ENCODE data around the gene BCAS1. TPM values are rescaled to one million over a fixed set of nuclear protein-coding genes. Genes with fewer than 3 reads are reported as not detected.

BCAS1 gene
- total RNA-seq, 4 donors from 2014 or later: 0.97 to 9.3 (median 4.4) TPM

DNA sequence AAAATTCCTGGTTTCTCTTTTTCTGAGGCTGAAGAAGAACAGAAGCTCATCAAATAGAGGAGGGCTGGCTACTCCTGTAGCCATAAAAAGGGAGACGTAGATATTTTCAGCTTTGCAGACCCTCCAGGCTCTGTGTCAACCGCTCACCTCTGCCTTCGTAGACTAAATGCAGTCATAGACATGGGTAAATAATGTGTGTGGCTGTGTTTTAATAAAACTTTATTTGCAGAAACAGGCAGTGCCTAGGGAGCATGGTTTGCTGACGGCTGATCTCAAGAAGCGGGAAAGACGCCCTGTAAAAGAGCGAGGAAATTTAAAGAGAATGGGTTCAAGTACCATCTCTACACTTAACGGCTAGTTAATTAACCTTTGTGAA, 171.8 kb downstream of the BCAS1 start:
- intact Hi-C loops (cut with DNase I): no loop called here
- H3K27me3 ChIP-seq: no peaks in the 10 kb centered on the region
- TF ChIP-seq, protein P1, sequence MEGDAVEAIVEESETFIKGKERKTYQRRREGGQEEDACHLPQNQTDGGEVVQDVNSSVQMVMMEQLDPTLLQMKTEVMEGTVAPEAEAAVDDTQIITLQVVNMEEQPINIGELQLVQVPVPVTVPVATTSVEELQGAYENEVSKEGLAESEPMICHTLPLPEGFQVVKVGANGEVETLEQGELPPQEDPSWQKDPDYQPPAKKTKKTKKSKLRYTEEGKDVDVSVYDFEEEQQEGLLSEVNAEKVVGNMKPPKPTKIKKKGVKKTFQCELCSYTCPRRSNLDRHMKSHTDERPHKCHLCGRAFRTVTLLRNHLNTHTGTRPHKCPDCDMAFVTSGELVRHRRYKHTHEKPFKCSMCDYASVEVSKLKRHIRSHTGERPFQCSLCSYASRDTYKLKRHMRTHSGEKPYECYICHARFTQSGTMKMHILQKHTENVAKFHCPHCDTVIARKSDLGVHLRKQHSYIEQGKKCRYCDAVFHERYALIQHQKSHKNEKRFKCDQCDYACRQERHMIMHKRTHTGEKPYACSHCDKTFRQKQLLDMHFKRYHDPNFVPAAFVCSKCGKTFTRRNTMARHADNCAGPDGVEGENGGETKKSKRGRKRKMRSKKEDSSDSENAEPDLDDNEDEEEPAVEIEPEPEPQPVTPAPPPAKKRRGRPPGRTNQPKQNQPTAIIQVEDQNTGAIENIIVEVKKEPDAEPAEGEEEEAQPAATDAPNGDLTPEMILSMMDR (IDR thresholded peaks at IDR 0.05): no peak
- TF ChIP-seq POLR2A (IDR thresholded peaks at IDR 0.05): no peak
- H3K4me1 ChIP-seq: peaks cover 23 to 51% (median 32%) of the 10 kb centered on the region in 3 donors
- 93 to 96% methylated on average over 8 of the region's 8 CpGs for WGBS, 2 donors
- H3K9me3 ChIP-seq: no peaks in the 10 kb centered on the region
- no peaks in the 10 kb centered on the region for H3K36me3 ChIP-seq
- peak overlapping the region in 3 of 4 donors; percentile 1 to 77 (median 74) for H3K27ac ChIP-seq
- no peak for DNase-seq
- no peak overlapping the region for H3K4me3 ChIP-seq

DNA sequence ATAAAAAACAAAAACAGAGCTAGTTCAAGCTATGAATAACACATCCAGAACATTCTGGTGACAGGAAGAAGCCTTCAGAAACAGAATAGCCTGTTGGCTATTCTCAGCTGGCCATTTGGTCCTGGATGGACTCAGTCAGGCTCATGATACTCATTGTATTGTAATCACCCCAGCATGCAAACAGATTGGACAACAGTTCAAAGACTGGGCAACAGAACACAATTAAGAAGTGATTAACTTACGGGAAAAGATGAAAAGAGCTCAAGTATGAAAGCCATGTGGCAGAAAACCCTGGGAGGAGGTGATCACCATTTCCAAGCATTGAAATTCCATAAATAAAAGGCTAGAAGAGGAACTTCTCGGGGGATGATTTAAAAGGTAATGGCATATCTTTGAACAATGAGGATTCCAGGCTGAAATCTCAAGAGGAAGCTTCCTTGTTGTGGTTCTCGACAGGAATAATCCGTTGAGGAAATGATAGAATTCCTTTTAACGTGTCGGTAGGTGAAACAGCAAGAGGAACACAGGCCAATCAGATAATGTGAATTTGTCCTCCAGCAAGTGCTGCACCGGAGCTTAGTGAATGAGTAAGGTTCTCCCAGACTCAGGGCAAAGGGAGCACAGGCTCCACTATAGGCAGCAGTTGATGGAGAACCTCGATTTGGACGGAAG, 172.4 kb downstream of the BCAS1 start:
- Histone ChIP-seq H3K36me3 (no peaks in the 10 kb centered on the region), H3K4me3 (no peak overlapping the region), H3K27me3 (no peaks in the 10 kb centered on the region), H3K9me3 (no peaks in the 10 kb centered on the region), H3K27ac (peak overlapping the region in 3 of 4 donors; percentile 1 to 77 (median 30)), H3K4me1 (peaks cover 23 to 48% (median 32%) of the 10 kb centered on the region in 3 donors)
- no peak for DNase-seq
- 75 to 76% methylated on average over 9 of the region's 9 CpGs for WGBS, 2 donors
- intact Hi-C loops (cut with DNase I): no loop called here
- TF ChIP-seq, protein P1 (IDR thresholded peaks at IDR 0.05): no peak
- TF ChIP-seq POLR2A (IDR thresholded peaks at IDR 0.05): no peak

DNA sequence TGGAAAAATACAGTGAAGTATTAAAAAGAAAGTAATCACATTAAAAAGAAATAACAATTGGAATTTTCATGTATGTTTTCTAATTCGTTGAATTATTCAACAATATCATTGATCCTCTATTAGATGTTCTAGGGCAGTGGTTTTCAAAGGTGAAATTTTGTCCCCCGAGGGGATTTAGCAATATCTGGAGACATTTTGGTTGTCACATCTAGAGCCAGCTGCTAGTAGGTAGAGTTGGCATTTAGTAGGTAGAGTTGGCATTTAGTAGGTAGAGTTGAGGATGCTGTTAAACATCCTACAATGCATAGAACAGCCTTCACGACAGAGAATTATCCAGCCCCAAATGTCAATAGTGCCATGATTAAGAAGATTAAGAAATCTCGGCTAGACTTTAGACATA, 173.7 kb downstream of the BCAS1 start:
- Histone ChIP-seq H3K27me3 (no peaks in the 10 kb centered on the region), H3K27ac (no peak overlapping the region), H3K9me3 (no peaks in the 10 kb centered on the region), H3K4me1 (peaks cover 18 to 42% (median 30%) of the 10 kb centered on the region in 3 donors), H3K4me3 (no peak overlapping the region), H3K36me3 (no peaks in the 10 kb centered on the region)
- TF ChIP-seq, protein P1 (IDR thresholded peaks at IDR 0.05): no peak
- no peak for TF ChIP-seq POLR2A (IDR thresholded peaks at IDR 0.05)
- intact Hi-C loops (cut with DNase I): no loop called here
- no peak for DNase-seq
- 86% methylated on average over 4 of the region's 4 CpGs for WGBS, 2 donors

DNA sequence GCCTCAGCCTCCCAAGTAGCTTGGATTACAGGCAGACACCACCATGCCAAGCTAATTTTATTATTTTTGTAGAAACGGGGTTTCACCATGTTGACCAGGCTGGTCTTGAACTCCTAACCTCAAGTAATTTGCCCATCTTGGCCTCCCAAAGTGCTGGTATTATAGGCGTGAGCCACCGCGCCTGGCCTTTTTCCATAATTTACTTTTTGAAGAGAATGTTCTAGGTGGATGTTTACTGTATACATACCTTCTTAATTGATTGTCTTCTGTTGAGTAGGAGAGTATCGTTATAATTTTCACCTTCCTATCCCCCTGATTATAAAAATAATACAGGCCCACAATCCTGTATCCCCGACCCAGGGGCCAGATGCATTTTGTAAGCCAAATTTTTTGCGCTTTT, 174.4 kb downstream of the BCAS1 start:
- Histone ChIP-seq H3K9me3 (no peaks in the 10 kb centered on the region), H3K4me1 (peaks cover 15 to 37% (median 24%) of the 10 kb centered on the region in 3 donors), H3K36me3 (no peaks in the 10 kb centered on the region), H3K4me3 (no peak overlapping the region), H3K27ac (no peak overlapping the region), H3K27me3 (no peaks in the 10 kb centered on the region)
- TF ChIP-seq, protein P1 (IDR thresholded peaks at IDR 0.05): no peak
- TF ChIP-seq POLR2A (IDR thresholded peaks at IDR 0.05): no peak
- intact Hi-C loops (cut with DNase I): no loop called here
- DNase-seq: no peak
- 92 to 97% methylated on average over 7 of the region's 7 CpGs for WGBS, 2 donors

DNA sequence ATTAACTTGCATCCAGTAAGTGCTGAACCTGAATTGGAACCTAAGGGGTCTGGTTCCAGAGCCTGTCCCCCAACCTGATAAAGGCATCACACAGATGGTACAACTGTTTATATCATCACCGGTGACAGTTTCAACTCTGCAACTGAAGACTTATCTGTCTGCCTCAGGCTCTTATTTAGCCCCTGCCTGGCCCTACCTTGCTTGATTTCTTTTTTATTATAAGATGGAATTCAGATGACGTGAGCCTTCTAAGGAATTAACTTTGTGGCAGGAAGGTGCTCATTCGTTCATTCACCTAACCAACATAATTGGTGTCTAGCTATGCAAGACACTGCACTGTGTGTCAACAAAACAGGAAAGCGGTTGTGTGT, 175.0 kb downstream of the BCAS1 start:
- Histone ChIP-seq H3K4me3 (no peak overlapping the region), H3K9me3 (no peaks in the 10 kb centered on the region), H3K36me3 (no peaks in the 10 kb centered on the region), H3K27me3 (no peaks in the 10 kb centered on the region), H3K27ac (no peak overlapping the region), H3K4me1 (peaks cover 12 to 37% (median 17%) of the 10 kb centered on the region in 3 donors)
- DNase-seq: no peak
- WGBS, 2 donors: 95 to 96% methylated on average over 4 of the region's 4 CpGs
- intact Hi-C loops (cut with DNase I): no loop called here
- TF ChIP-seq POLR2A (IDR thresholded peaks at IDR 0.05): no peak
- TF ChIP-seq, protein P1 (IDR thresholded peaks at IDR 0.05): no peak
